Muscle layer of colon (tissue), 2 donors: Measurements from ENCODE around the gene ADCY6.

Experiments
- H3K27ac ChIP-seq: one replicate; pipeline ENCODE4 v1.7.0; 2013; ENCODE audit warnings: low read depth, mild to moderate bottlenecking, low read length, moderate library complexity
- H3K27me3 ChIP-seq, 2 donors: one replicate each; pipeline ENCODE4 v1.7.0; 2013; ENCODE audit warnings: low read length in 2 of 2, mild to moderate bottlenecking in 2 of 2; ENCODE audit not compliant: insufficient read depth in 2 of 2, control insufficient read depth in 1 of 2
- H3K36me3 ChIP-seq: one replicate; pipeline ENCODE4 v1.7.0; 2013; ENCODE audit warnings: mild to moderate bottlenecking, low read length; ENCODE audit not compliant: insufficient read depth
- H3K4me1 ChIP-seq: one replicate; pipeline ENCODE4 v1.7.0; 2013; ENCODE audit warnings: mild to moderate bottlenecking, low read length; ENCODE audit not compliant: insufficient read depth
- H3K4me3 ChIP-seq, 2 donors: one replicate each; pipeline ENCODE4 v1.7.0; 2013; ENCODE audit warnings: low read length in 2 of 2, low read depth in 1 of 2, mild to moderate bottlenecking in 1 of 2, moderate library complexity in 1 of 2
- H3K9ac ChIP-seq: one replicate; pipeline ENCODE4 v1.7.0; 2013; ENCODE audit warnings: low read length
- H3K9me3 ChIP-seq: one replicate; pipeline ENCODE4 v1.7.0; 2013; ENCODE audit warnings: mild to moderate bottlenecking, low read length
- donor health status: abdominal sarcoma.
- donor health status: Adenocarcinoma of cecum.

The ADCY6 gene

GRCh38 chr12:48814262-48815125 is 25.6 kb upstream of the ADCY6 start:
- H3K9ac ChIP-seq: peak overlapping the region; percentile 68
- no peaks in the 10 kb centered on the region for H3K36me3 ChIP-seq
- H3K9me3 ChIP-seq: no peaks in the 10 kb centered on the region
- H3K27me3 ChIP-seq: no peaks in the 10 kb centered on the region
- H3K4me1 ChIP-seq: peaks cover 40% of the 10 kb centered on the region
- peak overlapping the region; percentile 97 for H3K27ac ChIP-seq
- peak overlapping the region; percentile 88 to 90 for H3K4me3 ChIP-seq

- H3K27ac ChIP-seq: peak overlapping the region; percentile 97
- H3K36me3 ChIP-seq: no peaks in the 10 kb centered on the region
- no peaks in the 10 kb centered on the region for H3K9me3 ChIP-seq
- H3K9ac ChIP-seq: peak overlapping the region; percentile 68
- peak overlapping the region; percentile 88 to 90 for H3K4me3 ChIP-seq
- H3K27me3 ChIP-seq: no peaks in the 10 kb centered on the region
- peaks cover 33% of the 10 kb centered on the region for H3K4me1 ChIP-seq
Measured at GRCh38 chr12:48813465-48814261, 24.8 kb upstream of the ADCY6 start.

DNA sequence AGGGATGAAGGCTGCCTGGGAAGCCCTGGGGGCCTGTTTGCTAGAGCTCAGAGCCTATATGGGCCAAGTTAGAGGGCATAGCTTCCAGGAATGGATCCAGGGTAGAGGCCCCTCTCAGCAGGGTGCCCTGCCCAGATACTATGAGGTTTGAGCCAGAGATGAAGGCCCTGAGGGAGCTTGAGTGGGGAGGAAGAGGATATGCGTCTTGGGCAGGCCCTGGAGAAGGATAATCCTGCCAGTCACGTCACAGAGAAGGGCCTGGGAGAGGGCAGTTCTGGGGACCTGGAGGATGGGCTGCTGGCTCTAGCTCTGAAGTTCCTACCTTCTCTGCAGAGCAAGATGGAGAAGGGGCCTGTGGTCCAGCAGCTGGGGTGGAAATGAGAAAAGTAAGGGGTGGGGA is 23.5 kb upstream of the ADCY6 start:
- H3K36me3 ChIP-seq: no peaks in the 10 kb centered on the region
- H3K4me1 ChIP-seq: peaks cover 26% of the 10 kb centered on the region
- no peaks in the 10 kb centered on the region for H3K27me3 ChIP-seq
- no peak overlapping the region for H3K27ac ChIP-seq
- no peaks in the 10 kb centered on the region for H3K9me3 ChIP-seq
- H3K9ac ChIP-seq: no peak overlapping the region
- H3K4me3 ChIP-seq: no peak overlapping the region

GRCh38 chr12:48811437-48812090 is 22.7 kb upstream of the ADCY6 start:
- Histone ChIP-seq H3K27ac (no peak overlapping the region), H3K27me3 (no peaks in the 10 kb centered on the region), H3K4me3 (no peak overlapping the region), H3K4me1 (peaks cover 25% of the 10 kb centered on the region), H3K9ac (no peak overlapping the region), H3K9me3 (no peaks in the 10 kb centered on the region), H3K36me3 (no peaks in the 10 kb centered on the region)

DNA sequence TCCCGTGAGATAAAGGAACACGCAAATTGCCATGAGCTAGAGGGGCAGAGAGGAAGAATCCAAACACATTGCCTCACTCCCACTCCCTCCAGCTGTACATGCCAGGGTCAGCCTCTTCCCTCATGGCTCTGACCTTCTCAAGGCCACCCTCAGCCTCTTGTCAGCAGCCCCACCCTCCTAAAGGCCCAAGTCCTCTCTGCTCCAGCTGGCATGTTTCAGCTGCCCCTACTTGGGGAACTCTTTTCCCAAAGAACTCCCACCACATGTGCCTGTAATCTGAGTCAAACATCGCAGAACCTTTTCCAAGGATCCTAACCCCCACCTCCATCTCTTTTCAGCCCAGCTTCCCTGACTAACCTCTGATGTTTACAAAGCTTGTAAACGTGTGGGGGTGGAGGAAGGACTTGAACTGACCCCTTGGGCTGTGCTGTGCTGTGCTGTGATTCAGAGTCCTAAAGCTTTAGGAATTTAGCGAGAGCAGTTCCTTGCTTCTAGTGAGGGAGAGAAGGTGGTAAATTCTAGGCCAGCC is 22.1 kb upstream of the ADCY6 start:
- H3K4me1 ChIP-seq: peaks cover 20% of the 10 kb centered on the region
- no peaks in the 10 kb centered on the region for H3K36me3 ChIP-seq
- no peak overlapping the region for H3K4me3 ChIP-seq
- H3K27me3 ChIP-seq: no peaks in the 10 kb centered on the region
- no peak overlapping the region for H3K9ac ChIP-seq
- no peaks in the 10 kb centered on the region for H3K9me3 ChIP-seq
- H3K27ac ChIP-seq: no peak overlapping the region

DNA sequence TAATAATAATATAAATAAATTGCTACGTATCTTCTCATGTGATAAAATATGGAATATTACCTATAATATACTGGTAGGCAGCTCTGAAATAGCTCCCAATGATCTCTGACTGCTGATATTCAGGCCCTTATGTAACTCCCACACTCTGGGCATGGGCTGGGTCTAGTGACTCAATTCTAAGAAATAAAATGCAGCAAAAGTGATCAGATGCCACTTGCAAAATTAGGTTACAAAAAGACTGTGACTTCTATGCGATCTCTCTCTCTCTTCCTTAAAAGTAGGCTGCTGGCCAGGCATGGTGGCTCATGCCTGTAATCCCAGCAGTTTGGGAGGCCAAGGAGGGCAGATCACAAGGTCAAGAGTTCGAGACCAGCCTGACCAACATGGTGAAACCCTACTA is 19.1 kb upstream of the ADCY6 start:
- H3K4me3 ChIP-seq: no peak overlapping the region
- H3K9ac ChIP-seq: no peak overlapping the region
- no peaks in the 10 kb centered on the region for H3K27me3 ChIP-seq
- no peaks in the 10 kb centered on the region for H3K9me3 ChIP-seq
- peaks cover 8% of the 10 kb centered on the region for H3K4me1 ChIP-seq
- H3K36me3 ChIP-seq: no peaks in the 10 kb centered on the region
- no peak overlapping the region for H3K27ac ChIP-seq

DNA sequence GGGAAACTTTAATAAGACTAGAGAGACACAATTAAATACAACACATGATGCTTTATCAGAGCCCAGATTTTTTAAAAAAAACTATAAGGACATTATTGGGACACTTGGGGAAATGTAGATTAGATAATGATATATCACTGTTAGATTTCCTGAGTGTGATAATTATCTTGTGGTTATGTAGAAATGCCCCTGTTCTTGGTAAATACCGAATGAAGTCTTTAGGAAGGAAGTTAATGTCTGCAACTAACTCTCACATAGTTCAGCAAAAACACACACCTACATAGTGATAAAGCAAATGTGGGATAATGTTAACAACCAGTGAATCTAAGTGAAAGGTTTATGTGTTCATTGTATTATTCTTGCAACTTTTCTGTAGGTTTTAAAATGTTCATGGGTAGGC is 14.8 kb upstream of the ADCY6 start:
- Histone ChIP-seq H3K9ac (no peak overlapping the region), H3K9me3 (no peaks in the 10 kb centered on the region), H3K4me1 (no peaks in the 10 kb centered on the region), H3K27me3 (peaks cover 0 to 13% of the 10 kb centered on the region in 2 donors), H3K27ac (no peak overlapping the region), H3K36me3 (no peaks in the 10 kb centered on the region), H3K4me3 (no peak overlapping the region)

GRCh38 chr12:48800971-48801370 is 12.1 kb upstream of the ADCY6 start:
- H3K9me3 ChIP-seq: no peaks in the 10 kb centered on the region
- H3K4me1 ChIP-seq: peaks cover 1% of the 10 kb centered on the region
- no peaks in the 10 kb centered on the region for H3K36me3 ChIP-seq
- H3K27me3 ChIP-seq: peaks cover 0 to 13% of the 10 kb centered on the region in 2 donors
- no peak overlapping the region for H3K27ac ChIP-seq
- H3K4me3 ChIP-seq: no peak overlapping the region
- no peak overlapping the region for H3K9ac ChIP-seq

DNA sequence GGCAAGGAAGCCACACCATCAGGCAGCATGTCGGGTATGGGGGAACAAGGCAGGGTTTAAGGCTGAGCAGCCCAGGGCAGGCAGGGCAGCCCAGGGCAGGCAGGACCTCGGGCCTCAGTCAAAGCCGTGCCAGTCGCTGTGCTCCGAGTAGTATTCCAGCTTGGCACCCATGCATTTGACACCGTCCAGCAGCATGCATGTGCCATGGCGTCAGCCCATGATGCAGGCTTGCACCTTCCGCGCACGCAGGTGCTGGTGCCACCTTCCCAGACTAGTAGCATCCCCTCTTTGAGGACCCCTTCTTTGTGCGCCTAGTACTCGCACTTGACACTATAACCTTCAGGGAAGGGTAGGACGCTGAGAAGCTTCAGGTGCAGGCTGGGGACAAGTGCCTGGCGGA is 11.6 kb upstream of the ADCY6 start:
- Histone ChIP-seq H3K27ac (no peak overlapping the region), H3K9ac (no peak overlapping the region), H3K4me1 (peaks cover 6% of the 10 kb centered on the region), H3K27me3 (peaks cover 0 to 13% of the 10 kb centered on the region in 2 donors), H3K36me3 (no peaks in the 10 kb centered on the region), H3K9me3 (no peaks in the 10 kb centered on the region), H3K4me3 (no peak overlapping the region)

GRCh38 chr12:48796976-48797375 is 8.1 kb upstream of the ADCY6 start:
- H3K9me3 ChIP-seq: no peaks in the 10 kb centered on the region
- no peaks in the 10 kb centered on the region for H3K36me3 ChIP-seq
- peaks cover 0 to 13% of the 10 kb centered on the region in 2 donors for H3K27me3 ChIP-seq
- no peak overlapping the region for H3K27ac ChIP-seq
- peaks cover 6% of the 10 kb centered on the region for H3K4me1 ChIP-seq
- no peak overlapping the region for H3K9ac ChIP-seq
- H3K4me3 ChIP-seq: no peak overlapping the region
